GM12874 (cell line): ENCODE data around the gene ACAD10.

Experiments
- TF ChIP-seq, protein P1 (sequence below): IDR thresholded peaks from 2 replicates; pipeline ENCODE4 v1.5.1; 2011; ENCODE audit warnings: low read depth, mild to moderate bottlenecking, control low read depth, low read length, moderate library complexity; ENCODE audit not compliant: insufficient read depth

ACAD10 gene

DNA sequence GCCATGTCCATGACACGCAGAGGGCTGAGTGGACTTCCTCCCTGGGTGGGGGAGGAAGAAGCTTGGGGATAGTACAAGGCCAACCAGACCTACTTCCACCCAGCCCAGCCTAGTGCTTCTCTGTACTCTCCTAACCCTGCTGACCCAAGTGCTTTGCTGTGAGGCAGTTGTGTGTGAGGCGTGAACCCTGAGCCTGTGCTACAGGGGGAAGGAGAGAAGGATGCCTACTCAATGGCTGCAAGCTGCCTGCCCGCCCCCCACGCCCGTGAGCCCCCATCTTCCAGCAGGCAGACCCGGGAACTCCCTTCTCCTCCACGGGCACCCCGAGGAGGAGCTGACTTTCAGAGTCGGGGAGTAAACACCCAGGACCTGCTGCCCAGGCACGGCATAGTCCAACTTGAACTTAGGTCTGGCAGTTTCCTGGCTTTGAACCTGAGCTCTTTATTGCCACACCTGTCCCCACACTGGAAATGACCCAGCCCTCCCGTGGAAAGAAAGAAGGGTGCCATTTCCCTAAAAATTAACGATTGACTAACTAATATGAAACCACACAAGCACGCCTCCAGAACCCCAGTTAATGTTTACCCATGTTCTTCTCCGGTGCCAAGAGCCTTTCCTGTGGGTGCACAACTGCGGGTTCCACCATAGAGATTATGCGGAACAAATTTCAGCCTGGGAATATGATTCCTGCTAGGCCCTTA lies 91.6 kb downstream of the ACAD10 start:
- TF ChIP-seq, protein P1, sequence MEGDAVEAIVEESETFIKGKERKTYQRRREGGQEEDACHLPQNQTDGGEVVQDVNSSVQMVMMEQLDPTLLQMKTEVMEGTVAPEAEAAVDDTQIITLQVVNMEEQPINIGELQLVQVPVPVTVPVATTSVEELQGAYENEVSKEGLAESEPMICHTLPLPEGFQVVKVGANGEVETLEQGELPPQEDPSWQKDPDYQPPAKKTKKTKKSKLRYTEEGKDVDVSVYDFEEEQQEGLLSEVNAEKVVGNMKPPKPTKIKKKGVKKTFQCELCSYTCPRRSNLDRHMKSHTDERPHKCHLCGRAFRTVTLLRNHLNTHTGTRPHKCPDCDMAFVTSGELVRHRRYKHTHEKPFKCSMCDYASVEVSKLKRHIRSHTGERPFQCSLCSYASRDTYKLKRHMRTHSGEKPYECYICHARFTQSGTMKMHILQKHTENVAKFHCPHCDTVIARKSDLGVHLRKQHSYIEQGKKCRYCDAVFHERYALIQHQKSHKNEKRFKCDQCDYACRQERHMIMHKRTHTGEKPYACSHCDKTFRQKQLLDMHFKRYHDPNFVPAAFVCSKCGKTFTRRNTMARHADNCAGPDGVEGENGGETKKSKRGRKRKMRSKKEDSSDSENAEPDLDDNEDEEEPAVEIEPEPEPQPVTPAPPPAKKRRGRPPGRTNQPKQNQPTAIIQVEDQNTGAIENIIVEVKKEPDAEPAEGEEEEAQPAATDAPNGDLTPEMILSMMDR, result no peak

DNA sequence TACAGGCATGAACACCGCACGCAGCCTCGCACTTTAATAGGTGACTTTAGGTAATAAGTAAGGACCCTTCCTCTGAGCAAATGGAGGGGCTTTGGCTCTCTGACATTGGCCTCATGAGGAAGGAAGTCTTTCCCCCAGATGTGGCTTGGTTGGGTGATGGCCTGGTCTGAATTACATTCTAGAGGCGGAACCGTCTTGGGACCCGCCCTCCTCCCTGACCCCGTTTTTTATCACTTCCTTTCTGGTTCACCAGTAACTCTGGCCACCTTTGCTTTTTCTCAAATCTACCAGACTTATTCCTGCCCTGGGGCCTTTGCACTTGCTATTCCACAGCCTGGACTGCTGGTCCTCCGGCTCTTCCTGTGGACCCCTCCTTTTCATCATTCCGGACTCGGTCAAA lies 94.3 kb downstream of the ACAD10 start:
- TF ChIP-seq, protein P1, result no peak

DNA sequence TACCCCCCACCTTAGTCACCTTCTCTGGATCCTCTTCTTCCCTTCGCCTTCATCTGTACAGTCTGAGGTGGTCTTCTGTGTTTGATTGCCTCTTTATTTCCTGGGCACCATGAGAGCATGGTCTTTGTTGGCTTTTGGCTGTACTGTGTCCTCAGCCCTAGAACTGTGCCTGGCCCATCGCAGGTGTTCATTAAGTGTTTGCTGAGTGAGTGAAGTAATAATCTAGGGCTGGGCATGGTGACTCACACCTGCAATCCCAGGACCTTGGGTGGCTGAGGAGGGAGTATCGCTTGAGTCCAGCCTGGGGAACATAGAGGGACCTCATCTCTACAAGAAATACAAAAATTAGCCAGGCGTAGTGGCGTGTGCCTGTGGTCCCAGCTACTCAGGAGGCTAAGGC lies 94.8 kb downstream of the ACAD10 start:
- TF ChIP-seq, protein P1, result no peak

DNA sequence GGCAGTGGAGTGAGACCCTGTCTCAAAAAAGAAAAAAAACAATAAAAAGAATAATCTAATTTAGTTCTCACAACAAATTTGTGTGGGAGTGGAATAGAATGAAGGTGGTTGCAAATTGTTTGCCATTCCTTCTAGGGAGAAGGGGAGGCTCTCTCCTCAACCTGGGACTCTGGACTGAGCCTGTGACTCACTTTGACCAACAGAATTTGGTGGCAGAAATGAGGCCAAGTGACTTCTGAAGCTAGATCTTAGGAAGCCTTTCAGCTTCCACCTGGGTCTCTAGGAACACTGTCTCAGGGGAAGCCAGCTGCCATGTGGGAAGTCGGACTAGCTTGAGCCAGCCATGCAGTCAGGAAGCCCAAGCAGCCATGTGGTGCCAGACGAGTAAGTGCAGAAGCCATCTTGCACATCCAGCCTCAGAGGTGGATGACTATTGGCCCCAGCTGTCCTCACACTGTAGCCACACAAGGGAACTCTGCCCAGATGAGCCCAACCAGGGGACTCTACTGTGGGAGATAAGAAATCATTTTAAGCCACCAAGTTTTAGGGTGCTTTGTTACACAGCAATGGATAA lies 95.3 kb downstream of the ACAD10 start:
- TF ChIP-seq, protein P1, result no peak

DNA sequence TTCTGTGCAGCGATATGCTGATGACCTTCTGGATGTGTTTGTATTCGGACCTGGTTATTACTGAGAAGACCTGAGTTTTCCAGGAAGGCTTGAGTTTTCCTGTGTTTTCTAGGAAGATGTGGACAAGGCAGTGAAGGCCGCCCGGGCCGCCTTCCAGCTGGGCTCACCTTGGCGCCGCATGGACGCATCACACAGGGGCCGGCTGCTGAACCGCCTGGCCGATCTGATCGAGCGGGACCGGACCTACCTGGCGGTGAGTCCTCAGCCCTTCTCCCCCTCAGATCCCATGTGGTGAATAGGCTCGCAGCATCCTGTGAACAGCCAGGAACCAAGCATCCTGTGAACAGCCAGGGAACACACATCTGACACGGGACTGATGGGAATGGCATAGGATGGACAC lies 97.2 kb downstream of the ACAD10 start:
- TF ChIP-seq, protein P1, result no peak

DNA sequence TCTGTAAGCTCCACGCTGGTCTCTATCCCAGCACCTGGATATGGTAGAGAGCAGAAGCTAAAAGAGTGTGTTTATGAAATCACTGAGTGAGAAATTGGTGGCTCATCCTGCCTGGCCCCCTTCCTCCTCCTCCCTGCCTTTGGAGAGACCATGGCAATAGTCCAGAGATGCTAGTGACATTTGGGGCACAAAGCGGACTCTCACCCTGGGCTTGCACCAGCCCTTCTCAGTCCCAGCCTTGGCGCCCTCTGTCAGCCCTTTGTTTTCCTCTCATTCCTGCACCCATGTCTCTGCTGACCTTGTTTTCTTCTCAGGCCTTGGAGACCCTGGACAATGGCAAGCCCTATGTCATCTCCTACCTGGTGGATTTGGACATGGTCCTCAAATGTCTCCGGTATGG lies 99.1 kb downstream of the ACAD10 start:
- TF ChIP-seq, protein P1, result no peak

DNA sequence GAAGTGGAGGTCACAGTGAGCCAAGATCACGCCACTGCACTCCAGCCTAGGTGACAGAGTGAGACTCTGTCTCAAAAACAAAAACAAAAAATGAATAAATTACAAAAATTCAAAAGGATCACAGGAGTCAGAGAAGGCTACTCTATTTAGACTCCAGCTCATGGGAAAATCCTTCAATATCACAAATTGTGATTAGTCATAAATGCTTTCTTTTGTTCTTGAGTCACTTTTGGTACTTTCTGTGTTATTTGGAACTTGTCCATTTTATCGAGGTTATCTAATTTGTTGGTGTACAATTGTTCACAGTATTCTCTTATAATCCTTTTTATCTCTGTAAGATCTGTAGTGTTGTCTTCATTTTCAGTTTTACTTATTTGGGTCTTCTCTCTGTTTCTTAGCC lies 99.8 kb downstream of the ACAD10 start:
- TF ChIP-seq, protein P1, result no peak
